Mesendoderm (in vitro differentiated cells): ENCODE results near the gene CBS.
"Not testable (repeated sequence)": the region's sequence is repeated elsewhere in the genome, so short reads cannot be mapped to it uniquely, and the experiment has no call there.

ENCODE experiments used
- DNase-seq: peaks from one replicate; pipeline ENCODE4 v3.0.0; 2013
- H2AK5ac ChIP-seq: 2 replicates; pipeline ENCODE4 v1.6.1; 2013; ENCODE audit warnings: low read length, inconsistent platforms
- H2BK120ac ChIP-seq: 2 replicates; pipeline ENCODE4 v1.6.1; 2013; ENCODE audit warnings: low read depth, mild to moderate bottlenecking, low read length, moderate library complexity, mixed read lengths
- H2BK15ac ChIP-seq: replicated peaks from 2 replicates; pipeline ENCODE4 v1.6.1; 2013; ENCODE audit warnings: low read depth, mild to moderate bottlenecking, moderate library complexity
- H2BK5ac ChIP-seq: 2 replicates; pipeline ENCODE4 v1.6.1; 2013; ENCODE audit warnings: low read length, inconsistent platforms
- H3K18ac ChIP-seq: 2 replicates; pipeline ENCODE4 v1.6.1; 2013; ENCODE audit warnings: mild to moderate bottlenecking, low read length, mixed read lengths
- H3K23ac ChIP-seq: one replicate; pipeline ENCODE4 v1.6.1; 2013; ENCODE audit warnings: low read length
- H3K27ac ChIP-seq: 2 replicates; pipeline ENCODE4 v1.5.1; 2013; ENCODE audit warnings: low read depth, mild to moderate bottlenecking, inconsistent platforms, low read length, moderate library complexity
- H3K27me3 ChIP-seq: 2 replicates; pipeline ENCODE4 v1.6.1; 2013; ENCODE audit warnings: low read length, control low read depth, mild to moderate bottlenecking, inconsistent platforms; ENCODE audit not compliant: insufficient read depth, poor library complexity
- H3K36me3 ChIP-seq: 2 replicates; pipeline ENCODE4 v1.6.1; 2013; ENCODE audit warnings: low read length, inconsistent platforms; ENCODE audit not compliant: control insufficient read depth, insufficient read depth
- H3K4ac ChIP-seq: one replicate; pipeline ENCODE4 v1.6.1; 2013; ENCODE audit warnings: low read depth, mild to moderate bottlenecking, low read length, moderate library complexity
- H3K4me1 ChIP-seq: 2 replicates; pipeline ENCODE4 v1.6.1; 2013; ENCODE audit warnings: low read depth, low read length, inconsistent platforms; ENCODE audit not compliant: control insufficient read depth
- H3K4me2 ChIP-seq: 2 replicates; pipeline ENCODE4 v1.6.1; 2013; ENCODE audit warnings: low read length
- H3K4me3 ChIP-seq: 2 replicates; pipeline ENCODE4 v1.5.1; 2013; ENCODE audit warnings: mild to moderate bottlenecking, low read length
- H3K56ac ChIP-seq: one replicate; pipeline ENCODE4 v1.6.1; 2013; ENCODE audit warnings: low read length
- H3K79me1 ChIP-seq: 2 replicates; pipeline ENCODE4 v1.6.1; 2013; ENCODE audit warnings: low read length, inconsistent platforms
- H3K79me2 ChIP-seq: 2 replicates; pipeline ENCODE4 v1.6.1; 2013; ENCODE audit warnings: mild to moderate bottlenecking, low read length; ENCODE audit not compliant: control insufficient read depth, insufficient read depth
- H3K9ac ChIP-seq: 2 replicates; pipeline ENCODE4 v1.6.1; 2013; ENCODE audit warnings: low read length, inconsistent platforms
- H4K5ac ChIP-seq: one replicate; pipeline ENCODE4 v1.6.1; 2013; ENCODE audit warnings: low read length
- H4K8ac ChIP-seq: one replicate; pipeline ENCODE4 v1.6.1; 2013; ENCODE audit warnings: low read depth, mild to moderate bottlenecking, control low read depth, low read length, moderate library complexity
- WGBS: extraction: QIAGEN DNeasy Blood & Tissue Kit; methylation state at CpG from one replicate; pipeline ENCODE4 v1.1.7; 2013; ENCODE audit warnings: low lambda C conversion rate, missing lambda C conversion rate; ENCODE audit not compliant: insufficient coverage; ENCODE audit errors: extremely low coverage; 5-methylcytosine and 5-hydroxymethylcytosine counted together

The CBS gene

GRCh38 chr21:43037918-43038658, 37.5 kb downstream of the CBS start:
- not testable (repeated sequence) for H3K23ac ChIP-seq, H3K4ac ChIP-seq, H3K27me3 ChIP-seq, H3K18ac ChIP-seq, H3K79me1 ChIP-seq, H2BK15ac ChIP-seq, H2BK5ac ChIP-seq, DNase-seq, H3K4me3 ChIP-seq, H3K56ac ChIP-seq, H2BK120ac ChIP-seq, H3K9ac ChIP-seq, H3K4me2 ChIP-seq, H3K36me3 ChIP-seq, H3K79me2 ChIP-seq, H4K8ac ChIP-seq, H3K27ac ChIP-seq, H4K5ac ChIP-seq, H3K4me1 ChIP-seq, H2AK5ac ChIP-seq
- WGBS = no CpG with 5 or more reads among the region's 19 CpGs

- H2AK5ac ChIP-seq, H3K79me2 ChIP-seq, H3K27ac ChIP-seq: not testable (repeated sequence)
Measured at GRCh38 chr21:43036889-43037288, 38.7 kb downstream of the CBS start.

DNA sequence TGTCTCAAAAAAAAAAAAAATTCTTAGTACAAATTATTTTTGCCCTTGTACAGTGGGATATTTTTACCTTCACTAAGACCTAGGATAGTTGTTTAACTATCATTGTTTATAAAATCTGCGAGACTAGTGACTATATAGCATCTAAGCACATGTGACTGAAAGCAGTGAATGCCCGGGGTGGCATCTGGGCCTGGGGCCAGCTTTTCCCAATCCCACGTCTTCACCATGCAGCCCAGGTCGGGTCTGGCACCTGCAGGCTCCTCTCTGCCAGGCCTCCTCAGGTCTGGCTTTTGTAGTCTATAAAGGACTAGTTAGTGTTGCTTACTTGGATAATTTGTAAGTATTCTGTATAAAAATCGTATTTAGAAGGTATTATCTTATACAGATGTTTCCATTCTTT, 40.8 kb downstream of the CBS start:
- Histone ChIP-seq H2BK15ac (no peak overlapping the region), H2AK5ac (no peak overlapping the region), H3K27ac (no peak overlapping the region), H3K18ac (no peak overlapping the region), H4K5ac (no peak overlapping the region), H3K4me3 (no peak overlapping the region), H3K23ac (no peak overlapping the region), H3K79me1 (no peaks in the 10 kb centered on the region), H2BK5ac (no peak overlapping the region), H3K9ac (no peak overlapping the region), H3K56ac (no peak overlapping the region), H3K4me1 (no peaks in the 10 kb centered on the region), H4K8ac (no peak overlapping the region), H3K4me2 (no peak overlapping the region), H2BK120ac (no peak overlapping the region), H3K27me3 (no peaks in the 10 kb centered on the region), H3K79me2 (no peaks in the 10 kb centered on the region), H3K4ac (no peak overlapping the region), H3K36me3 (peaks cover 1% of the 10 kb centered on the region)
- DNase-seq = no peak
- WGBS = no CpG with 5 or more reads among the region's 5 CpGs

More at GRCh38 chr21:43036889-43037288, 38.7 kb downstream of the CBS start:
- not testable (repeated sequence) for H3K79me1 ChIP-seq, H3K36me3 ChIP-seq, H3K4me3 ChIP-seq, H3K4me2 ChIP-seq, H2BK15ac ChIP-seq, H2BK120ac ChIP-seq, H3K27me3 ChIP-seq, H3K18ac ChIP-seq, DNase-seq, H4K5ac ChIP-seq, H3K23ac ChIP-seq, H3K56ac ChIP-seq, H3K4me1 ChIP-seq, H3K9ac ChIP-seq, H2BK5ac ChIP-seq, H4K8ac ChIP-seq, H3K4ac ChIP-seq
- no CpG with 5 or more reads among the region's 17 CpGs for WGBS

DNA sequence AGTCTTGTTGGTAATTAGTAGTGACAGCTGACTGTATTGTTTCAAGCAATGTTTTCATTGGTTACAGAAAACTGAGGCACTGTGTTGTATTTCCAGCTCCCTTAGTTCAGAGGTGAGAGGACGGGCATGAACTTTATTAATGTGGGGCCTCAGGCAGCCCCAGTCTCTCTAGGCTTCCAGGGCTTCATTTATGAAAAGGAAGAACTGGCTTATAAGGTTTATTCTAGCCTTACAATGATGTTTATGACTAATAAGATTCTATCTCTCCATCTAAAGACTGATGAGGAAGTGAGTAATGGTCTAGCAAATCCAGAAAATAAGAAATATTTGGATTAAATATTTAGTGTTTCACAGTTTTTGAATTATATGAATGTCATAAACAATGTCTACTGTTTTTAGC, 41.5 kb downstream of the CBS start:
- no peaks in the 10 kb centered on the region for H3K79me2 ChIP-seq
- no peak overlapping the region for H4K8ac ChIP-seq
- H2AK5ac ChIP-seq = no peak overlapping the region
- H2BK15ac ChIP-seq = no peak overlapping the region
- H3K4ac ChIP-seq = no peak overlapping the region
- no peak overlapping the region for H3K23ac ChIP-seq
- H2BK5ac ChIP-seq = no peak overlapping the region
- H3K18ac ChIP-seq = no peak overlapping the region
- H3K56ac ChIP-seq = no peak overlapping the region
- no peak for DNase-seq
- no peak overlapping the region for H2BK120ac ChIP-seq
- no peak overlapping the region for H3K27ac ChIP-seq
- H4K5ac ChIP-seq = no peak overlapping the region
- H3K9ac ChIP-seq = no peak overlapping the region
- H3K4me3 ChIP-seq = no peak overlapping the region
- no peak overlapping the region for H3K4me2 ChIP-seq
- H3K79me1 ChIP-seq = no peaks in the 10 kb centered on the region
- peaks cover 1% of the 10 kb centered on the region for H3K36me3 ChIP-seq
- no peaks in the 10 kb centered on the region for H3K27me3 ChIP-seq
- WGBS = no CpG with 5 or more reads among the region's 1 CpG
- H3K4me1 ChIP-seq = no peaks in the 10 kb centered on the region

GRCh38 chr21:43031121-43031619, 44.5 kb downstream of the CBS start:
- WGBS = no CpG with 5 or more reads among the region's 12 CpGs
- Histone ChIP-seq H2BK120ac (no peak overlapping the region), H3K4me1 (no peaks in the 10 kb centered on the region), H3K18ac (no peak overlapping the region), H3K4ac (no peak overlapping the region), H3K36me3 (peaks cover 3% of the 10 kb centered on the region), H3K23ac (no peak overlapping the region), H3K9ac (no peak overlapping the region), H3K56ac (no peak overlapping the region), H2BK5ac (no peak overlapping the region), H3K4me2 (no peak overlapping the region), H3K79me2 (no peaks in the 10 kb centered on the region), H3K27me3 (no peaks in the 10 kb centered on the region), H4K5ac (no peak overlapping the region), H2BK15ac (no peak overlapping the region), H3K79me1 (no peaks in the 10 kb centered on the region), H3K4me3 (no peak overlapping the region), H3K27ac (no peak overlapping the region), H4K8ac (no peak overlapping the region), H2AK5ac (no peak overlapping the region)
- no peak for DNase-seq

- DNase-seq = no peak
- Histone ChIP-seq H4K5ac (no peak overlapping the region), H3K4me1 (no peaks in the 10 kb centered on the region), H2AK5ac (no peak overlapping the region), H3K27ac (no peak overlapping the region), H3K79me2 (no peaks in the 10 kb centered on the region), H3K9ac (no peak overlapping the region), H3K27me3 (no peaks in the 10 kb centered on the region), H2BK5ac (no peak overlapping the region), H3K56ac (no peak overlapping the region), H3K4me3 (no peak overlapping the region), H3K36me3 (peaks cover 4% of the 10 kb centered on the region), H2BK15ac (no peak overlapping the region), H4K8ac (no peak overlapping the region), H3K4ac (no peak overlapping the region), H3K23ac (no peak overlapping the region), H3K18ac (no peak overlapping the region), H2BK120ac (no peak overlapping the region), H3K4me2 (no peak overlapping the region), H3K79me1 (no peaks in the 10 kb centered on the region)
- no CpG with 5 or more reads among the region's 13 CpGs for WGBS
Measured at GRCh38 chr21:43029785-43030184, 45.9 kb downstream of the CBS start.
